ENCODE data around the gene SCYL2.
"Not testable (repeated sequence)": the region's sequence is repeated elsewhere in the genome, so short reads cannot be mapped to it uniquely, and the experiment has no call there.

The SCYL2 gene, protein sequence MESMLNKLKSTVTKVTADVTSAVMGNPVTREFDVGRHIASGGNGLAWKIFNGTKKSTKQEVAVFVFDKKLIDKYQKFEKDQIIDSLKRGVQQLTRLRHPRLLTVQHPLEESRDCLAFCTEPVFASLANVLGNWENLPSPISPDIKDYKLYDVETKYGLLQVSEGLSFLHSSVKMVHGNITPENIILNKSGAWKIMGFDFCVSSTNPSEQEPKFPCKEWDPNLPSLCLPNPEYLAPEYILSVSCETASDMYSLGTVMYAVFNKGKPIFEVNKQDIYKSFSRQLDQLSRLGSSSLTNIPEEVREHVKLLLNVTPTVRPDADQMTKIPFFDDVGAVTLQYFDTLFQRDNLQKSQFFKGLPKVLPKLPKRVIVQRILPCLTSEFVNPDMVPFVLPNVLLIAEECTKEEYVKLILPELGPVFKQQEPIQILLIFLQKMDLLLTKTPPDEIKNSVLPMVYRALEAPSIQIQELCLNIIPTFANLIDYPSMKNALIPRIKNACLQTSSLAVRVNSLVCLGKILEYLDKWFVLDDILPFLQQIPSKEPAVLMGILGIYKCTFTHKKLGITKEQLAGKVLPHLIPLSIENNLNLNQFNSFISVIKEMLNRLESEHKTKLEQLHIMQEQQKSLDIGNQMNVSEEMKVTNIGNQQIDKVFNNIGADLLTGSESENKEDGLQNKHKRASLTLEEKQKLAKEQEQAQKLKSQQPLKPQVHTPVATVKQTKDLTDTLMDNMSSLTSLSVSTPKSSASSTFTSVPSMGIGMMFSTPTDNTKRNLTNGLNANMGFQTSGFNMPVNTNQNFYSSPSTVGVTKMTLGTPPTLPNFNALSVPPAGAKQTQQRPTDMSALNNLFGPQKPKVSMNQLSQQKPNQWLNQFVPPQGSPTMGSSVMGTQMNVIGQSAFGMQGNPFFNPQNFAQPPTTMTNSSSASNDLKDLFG

GRCh38 chr12:100266835-100267602, at the start of gene SCYL2, which contains the start of gene DEPDC4:
Gene SCYL2 (plus strand): TSS chr12:100267177. CDS start chr12:100282971, 15,794 bp downstream.
Gene DEPDC4 (minus strand): TSS chr12:100267079. CDS start chr12:100267076, 3 bp downstream.
- Mint-ChIP-seq H3K27ac (peak within 1 kb of the TSS; percentile 97), H3K4me1 (ENCODE audit: low read depth) (peaks cover 32% of the 10 kb centered on the region), H3K27me3 (no peaks in the 10 kb centered on the region), H3K36me3 (no peaks in the 10 kb centered on the region), H3K9me3 (ENCODE audit: low read depth) (no peaks in the 10 kb centered on the region), H3K4me3 (peak within 1 kb of the TSS; percentile 98)

GRCh38 chr12:100219328-100220109, 47.5 kb upstream of the SCYL2 start:
- peaks cover 3% of the 10 kb centered on the region for H3K4me1 Mint-ChIP-seq (ENCODE audit: low read depth)
- H3K9me3 Mint-ChIP-seq (ENCODE audit: low read depth) = no peaks in the 10 kb centered on the region
- H3K36me3 Mint-ChIP-seq = peaks cover 7% of the 10 kb centered on the region
- no peak overlapping the region for H3K27ac Mint-ChIP-seq
- H3K4me3 Mint-ChIP-seq = no peak overlapping the region
- no peaks in the 10 kb centered on the region for H3K27me3 Mint-ChIP-seq

DNA sequence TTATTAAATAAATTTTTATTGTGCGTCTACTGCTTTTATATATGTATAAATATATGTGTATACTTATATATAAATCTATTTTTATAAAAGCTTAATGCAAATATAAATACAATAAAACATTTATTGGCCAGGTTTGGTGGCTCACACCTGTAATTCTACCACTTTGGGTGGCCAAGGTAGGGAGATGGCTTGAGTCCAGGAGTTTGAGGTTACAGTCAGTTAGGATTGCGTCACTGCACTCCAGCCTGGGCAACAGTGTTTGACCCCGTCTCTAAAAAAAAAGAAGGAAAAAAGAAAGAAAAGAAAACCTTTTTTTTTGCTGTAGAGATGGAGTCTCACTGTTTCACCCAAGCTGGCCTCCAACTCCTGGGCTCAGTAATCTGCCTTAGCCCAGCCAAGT, 45.5 kb upstream of the SCYL2 start:
- no peaks in the 10 kb centered on the region for H3K27me3 Mint-ChIP-seq
- H3K36me3 Mint-ChIP-seq = peaks cover 6% of the 10 kb centered on the region
- H3K4me3 Mint-ChIP-seq = no peak overlapping the region
- H3K27ac Mint-ChIP-seq = no peak overlapping the region
- H3K4me1 Mint-ChIP-seq (ENCODE audit: low read depth) = no peaks in the 10 kb centered on the region
- no peaks in the 10 kb centered on the region for H3K9me3 Mint-ChIP-seq (ENCODE audit: low read depth)

DNA sequence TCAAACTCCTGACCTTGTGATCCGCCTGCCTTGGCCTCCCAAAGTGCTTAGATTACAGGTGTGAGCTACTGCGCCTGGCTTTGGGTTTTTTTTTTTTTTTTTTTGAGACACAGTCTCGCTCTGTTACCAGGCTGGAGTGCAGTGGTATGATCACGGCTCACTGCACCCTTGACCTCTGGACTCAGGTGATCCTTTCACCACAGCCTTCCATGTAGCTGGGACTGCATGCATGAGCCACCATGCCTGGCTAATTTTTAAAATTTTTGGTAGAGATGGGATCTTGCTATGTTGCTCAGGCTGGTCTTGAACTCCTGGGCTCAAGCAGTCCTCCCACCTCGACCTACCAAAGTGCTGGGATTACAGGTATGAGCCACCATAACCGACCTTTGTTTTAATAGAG, 44.8 kb upstream of the SCYL2 start:
- not testable (repeated sequence) for H3K4me1 Mint-ChIP-seq (ENCODE audit: low read depth); H3K27ac Mint-ChIP-seq; H3K27me3 Mint-ChIP-seq; H3K9me3 Mint-ChIP-seq (ENCODE audit: low read depth); H3K36me3 Mint-ChIP-seq; H3K4me3 Mint-ChIP-seq

DNA sequence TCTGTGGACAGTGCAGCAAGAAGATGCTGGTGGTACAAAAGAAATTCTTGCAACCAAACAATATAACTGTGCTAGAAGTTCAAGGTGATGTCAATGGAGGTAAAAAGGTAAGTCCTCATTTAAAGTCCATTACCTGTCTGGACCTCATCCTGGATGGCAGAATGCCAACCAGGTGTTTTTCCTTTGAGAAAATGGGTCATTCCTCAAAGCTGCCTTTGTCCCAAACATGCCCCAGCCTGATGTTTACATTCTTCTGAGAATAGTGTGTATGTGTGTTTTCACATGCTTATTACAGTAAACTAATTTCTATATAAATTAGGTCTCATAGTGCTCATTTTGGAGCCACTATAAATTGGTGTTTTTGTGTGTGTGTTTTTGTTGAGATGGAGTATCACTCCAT, 41.5 kb upstream of the SCYL2 start:
- Mint-ChIP-seq H3K27ac (no peak overlapping the region), H3K27me3 (no peaks in the 10 kb centered on the region), H3K4me1 (ENCODE audit: low read depth) (no peaks in the 10 kb centered on the region), H3K9me3 (ENCODE audit: low read depth) (no peaks in the 10 kb centered on the region), H3K4me3 (no peak overlapping the region), H3K36me3 (peaks cover 6% of the 10 kb centered on the region)

GRCh38 chr12:100229036-100229635, 37.8 kb upstream of the SCYL2 start:
- Mint-ChIP-seq H3K9me3 (ENCODE audit: low read depth) (no peaks in the 10 kb centered on the region), H3K4me3 (no peak overlapping the region), H3K27ac (no peak overlapping the region), H3K36me3 (peaks cover 2% of the 10 kb centered on the region), H3K4me1 (ENCODE audit: low read depth) (no peaks in the 10 kb centered on the region), H3K27me3 (no peaks in the 10 kb centered on the region)

GRCh38 chr12:100229876-100230275, 37.1 kb upstream of the SCYL2 start:
- H3K4me3 Mint-ChIP-seq = no peak overlapping the region
- H3K27ac Mint-ChIP-seq = no peak overlapping the region

GRCh38 chr12:100231873-100232272, 35.1 kb upstream of the SCYL2 start:
- not testable (repeated sequence) for H3K27ac Mint-ChIP-seq; H3K4me1 Mint-ChIP-seq (ENCODE audit: low read depth); H3K27me3 Mint-ChIP-seq; H3K9me3 Mint-ChIP-seq (ENCODE audit: low read depth); H3K4me3 Mint-ChIP-seq; H3K36me3 Mint-ChIP-seq

More at GRCh38 chr12:100229876-100230275, 37.1 kb upstream of the SCYL2 start:
- Mint-ChIP-seq H3K27me3 (no peaks in the 10 kb centered on the region), H3K36me3 (peaks cover 2% of the 10 kb centered on the region), H3K4me1 (ENCODE audit: low read depth) (no peaks in the 10 kb centered on the region), H3K9me3 (ENCODE audit: low read depth) (no peaks in the 10 kb centered on the region)

GRCh38 chr12:100234166-100234565, 32.8 kb upstream of the SCYL2 start:
- Mint-ChIP-seq H3K27ac (no peak overlapping the region), H3K27me3 (no peaks in the 10 kb centered on the region), H3K4me1 (ENCODE audit: low read depth) (no peaks in the 10 kb centered on the region), H3K9me3 (ENCODE audit: low read depth) (no peaks in the 10 kb centered on the region), H3K4me3 (no peak overlapping the region), H3K36me3 (no peaks in the 10 kb centered on the region)

- Mint-ChIP-seq H3K36me3 (no peaks in the 10 kb centered on the region), H3K27ac (no peak overlapping the region), H3K27me3 (no peaks in the 10 kb centered on the region), H3K9me3 (ENCODE audit: low read depth) (no peaks in the 10 kb centered on the region), H3K4me1 (ENCODE audit: low read depth) (no peaks in the 10 kb centered on the region), H3K4me3 (no peak overlapping the region)
Measured at GRCh38 chr12:100234591-100235304, 32.2 kb upstream of the SCYL2 start.

GRCh38 chr12:100238801-100239200, 28.2 kb upstream of the SCYL2 start:
- H3K9me3 Mint-ChIP-seq (ENCODE audit: low read depth) = no peaks in the 10 kb centered on the region
- H3K4me1 Mint-ChIP-seq (ENCODE audit: low read depth) = no peaks in the 10 kb centered on the region
- H3K27ac Mint-ChIP-seq = no peak overlapping the region
- no peak overlapping the region for H3K4me3 Mint-ChIP-seq
- H3K36me3 Mint-ChIP-seq = no peaks in the 10 kb centered on the region
- H3K27me3 Mint-ChIP-seq = no peaks in the 10 kb centered on the region

DNA sequence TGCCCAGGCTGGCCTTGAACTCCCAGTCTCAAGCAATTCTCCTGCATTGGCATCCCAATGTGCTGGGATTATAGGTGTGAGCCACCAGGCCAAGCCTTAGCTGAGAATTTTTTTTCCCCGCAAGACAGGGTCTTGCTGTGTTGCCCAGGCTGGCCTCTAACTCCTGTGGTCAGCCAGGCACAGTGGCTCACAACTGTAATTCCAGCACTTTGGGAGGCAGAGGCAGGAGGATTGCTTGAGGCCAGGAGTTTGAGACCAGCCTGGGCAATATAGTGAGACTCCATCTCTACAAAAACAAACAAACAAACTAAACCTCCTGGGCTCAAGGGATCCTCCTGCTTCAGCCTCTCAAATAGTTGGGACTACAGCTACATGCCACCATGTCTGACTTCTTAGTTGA, 27.4 kb upstream of the SCYL2 start:
- Mint-ChIP-seq H3K9me3 (ENCODE audit: low read depth) (no peaks in the 10 kb centered on the region), H3K36me3 (no peaks in the 10 kb centered on the region), H3K4me1 (ENCODE audit: low read depth) (no peaks in the 10 kb centered on the region), H3K27me3 (no peaks in the 10 kb centered on the region), H3K27ac (no peak overlapping the region), H3K4me3 (no peak overlapping the region)

DNA sequence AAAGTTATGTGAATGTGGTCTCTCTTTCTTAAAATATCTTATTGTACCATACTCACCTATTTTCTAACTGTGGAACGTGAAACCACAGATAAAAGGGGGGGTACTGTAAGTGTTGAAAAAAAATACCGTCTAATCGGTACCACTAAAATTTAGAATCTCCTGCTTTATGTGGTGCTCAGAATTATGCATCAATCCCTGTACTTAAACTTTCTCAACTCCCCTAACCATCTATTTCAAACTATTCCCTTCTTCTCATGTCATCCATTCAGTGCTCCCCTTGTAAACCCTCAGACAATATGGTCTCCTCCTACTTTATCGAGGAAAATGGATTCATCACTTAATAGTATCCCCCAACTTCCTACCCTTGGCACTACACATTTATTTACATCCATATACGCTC, 23.8 kb upstream of the SCYL2 start:
- Mint-ChIP-seq H3K27me3 (no peaks in the 10 kb centered on the region), H3K36me3 (no peaks in the 10 kb centered on the region), H3K4me3 (no peak overlapping the region), H3K4me1 (ENCODE audit: low read depth) (no peaks in the 10 kb centered on the region), H3K27ac (no peak overlapping the region), H3K9me3 (ENCODE audit: low read depth) (no peaks in the 10 kb centered on the region)
